ENCODE measurements around the gene RADIL. TPM values are rescaled to one million over a fixed set of nuclear protein-coding genes. Genes with fewer than 3 reads are reported as not detected.

Gene RADIL
- total RNA-seq, 1 donor from 2014 or later = 2.1 TPM

GRCh38 chr7:4783762-4784351 is 99.7 kb downstream of the RADIL start:
- no peaks in the 10 kb centered on the region for H3K27me3 Mint-ChIP-seq (ENCODE audit: unreplicated experiment)
- no peak overlapping the region for H3K4me3 Mint-ChIP-seq (ENCODE audit: unreplicated experiment)
- DNase-seq (ENCODE audit: extremely low spot score, unreplicated experiment) = no peak
- H3K9me3 Mint-ChIP-seq (ENCODE audit: unreplicated experiment) = no peaks in the 10 kb centered on the region
- peaks cover 22% of the 10 kb centered on the region for H3K36me3 Mint-ChIP-seq (ENCODE audit: unreplicated experiment)
- TF ChIP-seq CTCF (IDR thresholded peaks at IDR 0.05) = no peak
- H3K27ac Mint-ChIP-seq (ENCODE audit: unreplicated experiment) = no peak overlapping the region
- no peaks in the 10 kb centered on the region for H3K4me1 Mint-ChIP-seq (ENCODE audit: unreplicated experiment)

- peaks cover 2% of the 10 kb centered on the region for H3K4me1 Mint-ChIP-seq (ENCODE audit: unreplicated experiment)
- H3K4me3 Mint-ChIP-seq (ENCODE audit: unreplicated experiment) = no peak overlapping the region
- no peak overlapping the region for H3K27ac Mint-ChIP-seq (ENCODE audit: unreplicated experiment)
- H3K36me3 Mint-ChIP-seq (ENCODE audit: unreplicated experiment) = peaks cover 23% of the 10 kb centered on the region
- no peak for DNase-seq (ENCODE audit: extremely low spot score, unreplicated experiment)
- no peak for TF ChIP-seq CTCF (IDR thresholded peaks at IDR 0.05)
- no peaks in the 10 kb centered on the region for H3K27me3 Mint-ChIP-seq (ENCODE audit: unreplicated experiment)
- no peaks in the 10 kb centered on the region for H3K9me3 Mint-ChIP-seq (ENCODE audit: unreplicated experiment)
Measured at GRCh38 chr7:4783292-4783652, 100.2 kb downstream of the RADIL start.

- H3K4me1 Mint-ChIP-seq (ENCODE audit: unreplicated experiment) = peaks cover 9% of the 10 kb centered on the region
- H3K9me3 Mint-ChIP-seq (ENCODE audit: unreplicated experiment) = no peaks in the 10 kb centered on the region
- no peak for TF ChIP-seq CTCF (IDR thresholded peaks at IDR 0.05)
- H3K27ac Mint-ChIP-seq (ENCODE audit: unreplicated experiment) = no peak overlapping the region
- no peak overlapping the region for H3K4me3 Mint-ChIP-seq (ENCODE audit: unreplicated experiment)
- no peak for DNase-seq (ENCODE audit: extremely low spot score, unreplicated experiment)
- H3K36me3 Mint-ChIP-seq (ENCODE audit: unreplicated experiment) = peaks cover 23% of the 10 kb centered on the region
- no peaks in the 10 kb centered on the region for H3K27me3 Mint-ChIP-seq (ENCODE audit: unreplicated experiment)
Measured at GRCh38 chr7:4782333-4783291, 100.9 kb downstream of the RADIL start.

GRCh38 chr7:4781366-4782069 is 102.0 kb downstream of the RADIL start:
- Mint-ChIP-seq H3K27me3 (ENCODE audit: unreplicated experiment) (no peaks in the 10 kb centered on the region), H3K36me3 (ENCODE audit: unreplicated experiment) (peaks cover 23% of the 10 kb centered on the region), H3K4me1 (ENCODE audit: unreplicated experiment) (peaks cover 16% of the 10 kb centered on the region), H3K9me3 (ENCODE audit: unreplicated experiment) (no peaks in the 10 kb centered on the region), H3K4me3 (ENCODE audit: unreplicated experiment) (no peak overlapping the region), H3K27ac (ENCODE audit: unreplicated experiment) (no peak overlapping the region)
- DNase-seq (ENCODE audit: extremely low spot score, unreplicated experiment) = no peak
- TF ChIP-seq CTCF (IDR thresholded peaks at IDR 0.05) = no peak

- no peak for DNase-seq (ENCODE audit: extremely low spot score, unreplicated experiment)
- peaks cover 34% of the 10 kb centered on the region for H3K4me1 Mint-ChIP-seq (ENCODE audit: unreplicated experiment)
- no peak overlapping the region for H3K4me3 Mint-ChIP-seq (ENCODE audit: unreplicated experiment)
- peaks cover 21% of the 10 kb centered on the region for H3K36me3 Mint-ChIP-seq (ENCODE audit: unreplicated experiment)
- H3K27ac Mint-ChIP-seq (ENCODE audit: unreplicated experiment) = no peak overlapping the region
- H3K9me3 Mint-ChIP-seq (ENCODE audit: unreplicated experiment) = no peaks in the 10 kb centered on the region
- TF ChIP-seq CTCF (IDR thresholded peaks at IDR 0.05) = no peak
- no peaks in the 10 kb centered on the region for H3K27me3 Mint-ChIP-seq (ENCODE audit: unreplicated experiment)
Measured at GRCh38 chr7:4779118-4779517, 104.4 kb downstream of the RADIL start.

Data from osteocyte (in vitro differentiated cells).